ENCODE measurements around the gene SLC51B. TPM values are rescaled to one million over a fixed set of nuclear protein-coding genes. Genes with fewer than 3 reads are reported as not detected.

The SLC51B gene
- polyA plus RNA-seq, 3 donors = not detected

DNA sequence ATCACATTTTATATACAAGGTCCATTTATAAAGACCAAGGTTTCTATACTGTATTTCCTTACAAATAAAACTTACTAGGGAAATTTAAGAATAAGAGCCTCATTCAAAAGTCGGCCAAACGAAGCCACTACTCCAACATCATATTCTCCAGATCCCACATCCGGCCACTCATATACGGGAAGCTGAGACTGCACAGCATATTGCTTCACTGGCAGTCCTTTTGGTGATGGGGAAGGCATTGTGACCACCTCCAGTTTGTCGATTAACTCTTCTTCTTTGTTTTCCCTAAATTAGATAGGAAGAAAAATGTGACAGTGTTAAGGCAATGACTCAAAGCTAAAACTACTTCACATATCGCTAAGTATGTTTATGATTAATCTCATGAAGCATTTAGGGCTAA lies 18.4 kb upstream of the SLC51B start:
- Histone ChIP-seq H3K27me3 (ENCODE audit: control insufficient read depth in 2 of 2, insufficient read depth in 2 of 2, low read length in 2 of 2) (peaks cover 0 to 6% of the 10 kb centered on the region in 2 donors), H3K79me2 (ENCODE audit: insufficient read depth, low read length) (peaks cover 7% of the 10 kb centered on the region), H3K4me2 (replicated peaks; ENCODE audit: extremely low read depth, low read length, poor library complexity, severe bottlenecking) (no peak overlapping the region), H3K27ac (ENCODE audit: low read depth in 1 of 2, low read length in 2 of 2) (no peak overlapping the region), H3K4me3 (replicated peaks in 1 of 3; ENCODE audit: low read depth in 2 of 3, low read length in 3 of 3) (no peak overlapping the region), H3K9ac (ENCODE audit: insufficient read depth, low read length, poor library complexity, severe bottlenecking) (no peak overlapping the region), H3K36me3 (replicated peaks in 1 of 2; ENCODE audit: control insufficient read depth in 1 of 2, insufficient read depth in 2 of 2, low read length in 2 of 2) (peaks cover 25 to 52% of the 10 kb centered on the region in 2 donors), H3K4me1 (ENCODE audit: control insufficient read depth in 1 of 2, insufficient read depth in 2 of 2, low read length in 2 of 2) (peaks cover 17 to 21% of the 10 kb centered on the region in 2 donors), H3K9me3 (replicated peaks in 1 of 2; ENCODE audit: control insufficient read depth in 1 of 2, insufficient read depth in 1 of 2, low read length in 2 of 2) (no peaks in the 10 kb centered on the region), H2AFZ (ENCODE audit: insufficient read depth, low read depth, low read length, poor library complexity, severe bottlenecking) (no peak overlapping the region), H4K20me1 (ENCODE audit: insufficient read depth, low read length) (peaks cover 8% of the 10 kb centered on the region)
- Mint-ChIP-seq H3K4me3 (no peak overlapping the region), H3K27ac (no peak overlapping the region), H3K36me3 (peaks cover 31 to 42% of the 10 kb centered on the region in 2 donors), H3K4me1 (peaks cover 15% of the 10 kb centered on the region), H3K27me3 (ENCODE audit: low read depth in 3 of 3) (peaks cover 5 to 8% (median 5%) of the 10 kb centered on the region in 3 donors), H3K9me3 (no peaks in the 10 kb centered on the region)
- no CpG with 5 or more reads among the region's 6 CpGs for WGBS (ENCODE audit: insufficient coverage)
- no peak for DNase-seq
- TF ChIP-seq, protein P1, sequence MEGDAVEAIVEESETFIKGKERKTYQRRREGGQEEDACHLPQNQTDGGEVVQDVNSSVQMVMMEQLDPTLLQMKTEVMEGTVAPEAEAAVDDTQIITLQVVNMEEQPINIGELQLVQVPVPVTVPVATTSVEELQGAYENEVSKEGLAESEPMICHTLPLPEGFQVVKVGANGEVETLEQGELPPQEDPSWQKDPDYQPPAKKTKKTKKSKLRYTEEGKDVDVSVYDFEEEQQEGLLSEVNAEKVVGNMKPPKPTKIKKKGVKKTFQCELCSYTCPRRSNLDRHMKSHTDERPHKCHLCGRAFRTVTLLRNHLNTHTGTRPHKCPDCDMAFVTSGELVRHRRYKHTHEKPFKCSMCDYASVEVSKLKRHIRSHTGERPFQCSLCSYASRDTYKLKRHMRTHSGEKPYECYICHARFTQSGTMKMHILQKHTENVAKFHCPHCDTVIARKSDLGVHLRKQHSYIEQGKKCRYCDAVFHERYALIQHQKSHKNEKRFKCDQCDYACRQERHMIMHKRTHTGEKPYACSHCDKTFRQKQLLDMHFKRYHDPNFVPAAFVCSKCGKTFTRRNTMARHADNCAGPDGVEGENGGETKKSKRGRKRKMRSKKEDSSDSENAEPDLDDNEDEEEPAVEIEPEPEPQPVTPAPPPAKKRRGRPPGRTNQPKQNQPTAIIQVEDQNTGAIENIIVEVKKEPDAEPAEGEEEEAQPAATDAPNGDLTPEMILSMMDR (IDR thresholded peaks at IDR 0.05) = no peak
- intact Hi-C loops (cut with micrococcal nuclease) = no loop called here

DNA sequence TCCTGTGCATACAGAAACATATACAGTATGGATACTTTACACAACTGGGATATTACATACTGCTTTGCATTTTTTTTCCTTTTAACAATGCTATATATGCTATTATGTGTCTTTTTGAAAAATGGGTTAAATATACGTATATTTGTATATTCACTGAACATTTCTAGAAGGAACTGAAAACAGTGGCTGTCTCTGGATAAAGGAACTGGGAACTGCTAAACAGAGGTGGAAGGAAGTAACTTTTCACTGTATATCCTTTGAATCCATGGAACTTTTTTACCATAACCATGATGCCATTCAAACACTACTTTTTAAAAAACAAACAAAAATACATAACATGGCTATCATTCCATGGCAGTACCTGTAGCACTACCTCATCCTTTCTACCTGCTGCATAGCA lies 17.6 kb upstream of the SLC51B start:
- Histone ChIP-seq H4K20me1 (ENCODE audit: insufficient read depth, low read length) (peaks cover 8% of the 10 kb centered on the region), H3K36me3 (replicated peaks in 1 of 2; ENCODE audit: control insufficient read depth in 1 of 2, insufficient read depth in 2 of 2, low read length in 2 of 2) (peaks cover 25 to 44% of the 10 kb centered on the region in 2 donors), H3K4me2 (replicated peaks; ENCODE audit: extremely low read depth, low read length, poor library complexity, severe bottlenecking) (peak overlapping the region; percentile 92), H3K4me3 (replicated peaks in 1 of 3; ENCODE audit: low read depth in 2 of 3, low read length in 3 of 3) (peak overlapping the region in 1 of 3 experiments; percentile 87), H2AFZ (ENCODE audit: insufficient read depth, low read depth, low read length, poor library complexity, severe bottlenecking) (no peak overlapping the region), H3K27ac (ENCODE audit: low read depth in 1 of 2, low read length in 2 of 2) (no peak overlapping the region), H3K9ac (ENCODE audit: insufficient read depth, low read length, poor library complexity, severe bottlenecking) (no peak overlapping the region), H3K27me3 (ENCODE audit: control insufficient read depth in 2 of 2, insufficient read depth in 2 of 2, low read length in 2 of 2) (peaks cover 0 to 9% of the 10 kb centered on the region in 2 donors), H3K79me2 (ENCODE audit: insufficient read depth, low read length) (peaks cover 7% of the 10 kb centered on the region), H3K4me1 (ENCODE audit: control insufficient read depth in 1 of 2, insufficient read depth in 2 of 2, low read length in 2 of 2) (peaks cover 17 to 21% of the 10 kb centered on the region in 2 donors), H3K9me3 (replicated peaks in 1 of 2; ENCODE audit: control insufficient read depth in 1 of 2, insufficient read depth in 1 of 2, low read length in 2 of 2) (no peaks in the 10 kb centered on the region)
- WGBS (ENCODE audit: insufficient coverage) = no CpG with 5 or more reads among the region's 1 CpG
- Mint-ChIP-seq H3K27me3 (ENCODE audit: low read depth in 3 of 3) (peaks cover 6 to 11% (median 8%) of the 10 kb centered on the region in 3 donors), H3K27ac (no peak overlapping the region), H3K36me3 (peaks cover 31 to 36% of the 10 kb centered on the region in 2 donors), H3K4me1 (peaks cover 15% of the 10 kb centered on the region), H3K9me3 (no peaks in the 10 kb centered on the region), H3K4me3 (peak overlapping the region in 1 of 2 donors; percentile 84)
- intact Hi-C loops (cut with micrococcal nuclease) = no loop called here
- DNase-seq = peak in 1 of 3 donors; percentile 27
- TF ChIP-seq, protein P1 (IDR thresholded peaks at IDR 0.05) = no peak
